ENCODE data around the gene RSPH6A. TPM values are rescaled to one million over a fixed set of nuclear protein-coding genes. Genes with fewer than 3 reads are reported as not detected.

RSPH6A gene
- polyA plus RNA-seq, 1 donor from 2014 or later: not detected

DNA sequence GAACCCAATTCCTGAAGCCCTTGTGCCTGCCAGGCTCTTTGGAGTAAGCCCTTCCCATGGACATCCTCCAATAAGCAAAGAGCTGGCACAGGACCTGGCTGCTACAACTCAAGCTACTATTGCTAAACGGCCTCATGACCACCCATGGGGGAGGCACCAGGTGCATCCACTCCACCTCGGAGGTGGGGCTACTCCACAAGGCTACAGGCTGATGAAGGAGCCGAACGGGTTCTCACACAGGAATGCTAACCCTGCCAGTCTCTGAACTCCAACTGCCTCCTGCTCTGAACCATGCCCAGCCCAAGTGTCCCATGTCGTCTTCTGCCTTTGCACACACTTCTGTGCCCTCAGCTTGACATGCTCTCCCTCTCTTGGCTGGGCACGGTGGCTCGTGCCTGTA is 37.9 kb upstream of the RSPH6A start:
- H3K27me3 ChIP-seq (ENCODE audit: insufficient read depth, low read depth, low read length): no peaks in the 10 kb centered on the region
- H3F3A ChIP-seq (ENCODE audit: insufficient read depth, low read length, poor library complexity, severe bottlenecking): no peaks in the 10 kb centered on the region
- no peaks in the 10 kb centered on the region for H3K9me3 ChIP-seq (ENCODE audit: low read length)
- H4K20me1 ChIP-seq (ENCODE audit: insufficient read depth): no peaks in the 10 kb centered on the region
- H3K36me3 ChIP-seq (ENCODE audit: insufficient read depth, low read length): peaks cover 6% of the 10 kb centered on the region
- H3K27ac ChIP-seq (ENCODE audit: low read length): no peak overlapping the region
- H3K79me2 ChIP-seq (replicated peaks; ENCODE audit: insufficient read depth, low read length): no peaks in the 10 kb centered on the region
- no peak overlapping the region for H3K4me2 ChIP-seq (ENCODE audit: low read length)
- H3K4me3 ChIP-seq (ENCODE audit: low read length): no peak overlapping the region
- no peaks in the 10 kb centered on the region for H3K9me2 ChIP-seq (ENCODE audit: insufficient read depth, low read length)
- TF ChIP-seq POLR2AphosphoS5 (IDR thresholded peaks at IDR 0.05): no peak
- TF ChIP-seq, protein P1, sequence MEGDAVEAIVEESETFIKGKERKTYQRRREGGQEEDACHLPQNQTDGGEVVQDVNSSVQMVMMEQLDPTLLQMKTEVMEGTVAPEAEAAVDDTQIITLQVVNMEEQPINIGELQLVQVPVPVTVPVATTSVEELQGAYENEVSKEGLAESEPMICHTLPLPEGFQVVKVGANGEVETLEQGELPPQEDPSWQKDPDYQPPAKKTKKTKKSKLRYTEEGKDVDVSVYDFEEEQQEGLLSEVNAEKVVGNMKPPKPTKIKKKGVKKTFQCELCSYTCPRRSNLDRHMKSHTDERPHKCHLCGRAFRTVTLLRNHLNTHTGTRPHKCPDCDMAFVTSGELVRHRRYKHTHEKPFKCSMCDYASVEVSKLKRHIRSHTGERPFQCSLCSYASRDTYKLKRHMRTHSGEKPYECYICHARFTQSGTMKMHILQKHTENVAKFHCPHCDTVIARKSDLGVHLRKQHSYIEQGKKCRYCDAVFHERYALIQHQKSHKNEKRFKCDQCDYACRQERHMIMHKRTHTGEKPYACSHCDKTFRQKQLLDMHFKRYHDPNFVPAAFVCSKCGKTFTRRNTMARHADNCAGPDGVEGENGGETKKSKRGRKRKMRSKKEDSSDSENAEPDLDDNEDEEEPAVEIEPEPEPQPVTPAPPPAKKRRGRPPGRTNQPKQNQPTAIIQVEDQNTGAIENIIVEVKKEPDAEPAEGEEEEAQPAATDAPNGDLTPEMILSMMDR (IDR thresholded peaks at IDR 0.05; ENCODE audit: poor library complexity, severe bottlenecking): no peak
- no peak overlapping the region for H2AFZ ChIP-seq (ENCODE audit: low read depth, low read length)
- H3K9ac ChIP-seq (ENCODE audit: low read length): no peak overlapping the region

DNA sequence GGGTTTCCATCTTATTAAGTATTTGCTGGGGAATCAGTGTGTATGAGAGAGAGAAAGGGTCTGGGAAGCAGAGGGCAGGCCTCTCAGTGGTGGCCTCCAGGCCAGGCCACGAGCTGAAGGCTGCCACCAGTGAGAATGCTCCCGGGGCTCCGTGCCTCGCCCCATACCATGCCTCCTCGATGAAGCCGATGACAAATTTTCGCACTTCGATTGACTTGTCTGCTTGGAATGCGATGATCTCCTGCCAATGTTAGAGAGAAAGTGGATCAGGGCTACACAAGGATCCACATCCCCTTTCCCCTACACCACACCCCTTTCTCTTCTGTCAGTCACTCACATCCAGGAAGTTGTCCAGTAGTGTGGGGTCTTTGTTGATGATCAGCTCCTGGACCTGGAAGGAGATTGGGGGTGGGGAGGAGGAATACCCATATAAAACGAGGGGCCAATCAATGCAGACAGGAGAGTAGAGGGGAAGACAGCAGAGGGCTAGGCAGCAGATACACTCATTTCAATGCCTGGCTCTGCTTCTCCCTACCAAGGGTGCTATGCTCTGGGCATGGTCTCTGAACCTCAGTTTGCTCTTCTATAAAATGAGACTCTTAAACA is 37.1 kb upstream of the RSPH6A start:
- no peak overlapping the region for H2AFZ ChIP-seq (ENCODE audit: low read depth, low read length)
- no peak overlapping the region for H3K4me3 ChIP-seq (ENCODE audit: low read length)
- no peak for TF ChIP-seq EZH2 (IDR thresholded peaks at IDR 0.05; ENCODE audit: borderline replicate concordance, insufficient read depth, low read length, poor library complexity, severe bottlenecking)
- TF ChIP-seq EP300 (conservative IDR thresholded peaks at IDR 0.05; ENCODE audit: poor library complexity, severe bottlenecking): no peak
- no peak for TF ChIP-seq POLR2AphosphoS5 (IDR thresholded peaks at IDR 0.05)
- TF ChIP-seq TAF1 (IDR thresholded peaks at IDR 0.05; ENCODE audit: low read depth): no peak
- TF ChIP-seq, protein P2, sequence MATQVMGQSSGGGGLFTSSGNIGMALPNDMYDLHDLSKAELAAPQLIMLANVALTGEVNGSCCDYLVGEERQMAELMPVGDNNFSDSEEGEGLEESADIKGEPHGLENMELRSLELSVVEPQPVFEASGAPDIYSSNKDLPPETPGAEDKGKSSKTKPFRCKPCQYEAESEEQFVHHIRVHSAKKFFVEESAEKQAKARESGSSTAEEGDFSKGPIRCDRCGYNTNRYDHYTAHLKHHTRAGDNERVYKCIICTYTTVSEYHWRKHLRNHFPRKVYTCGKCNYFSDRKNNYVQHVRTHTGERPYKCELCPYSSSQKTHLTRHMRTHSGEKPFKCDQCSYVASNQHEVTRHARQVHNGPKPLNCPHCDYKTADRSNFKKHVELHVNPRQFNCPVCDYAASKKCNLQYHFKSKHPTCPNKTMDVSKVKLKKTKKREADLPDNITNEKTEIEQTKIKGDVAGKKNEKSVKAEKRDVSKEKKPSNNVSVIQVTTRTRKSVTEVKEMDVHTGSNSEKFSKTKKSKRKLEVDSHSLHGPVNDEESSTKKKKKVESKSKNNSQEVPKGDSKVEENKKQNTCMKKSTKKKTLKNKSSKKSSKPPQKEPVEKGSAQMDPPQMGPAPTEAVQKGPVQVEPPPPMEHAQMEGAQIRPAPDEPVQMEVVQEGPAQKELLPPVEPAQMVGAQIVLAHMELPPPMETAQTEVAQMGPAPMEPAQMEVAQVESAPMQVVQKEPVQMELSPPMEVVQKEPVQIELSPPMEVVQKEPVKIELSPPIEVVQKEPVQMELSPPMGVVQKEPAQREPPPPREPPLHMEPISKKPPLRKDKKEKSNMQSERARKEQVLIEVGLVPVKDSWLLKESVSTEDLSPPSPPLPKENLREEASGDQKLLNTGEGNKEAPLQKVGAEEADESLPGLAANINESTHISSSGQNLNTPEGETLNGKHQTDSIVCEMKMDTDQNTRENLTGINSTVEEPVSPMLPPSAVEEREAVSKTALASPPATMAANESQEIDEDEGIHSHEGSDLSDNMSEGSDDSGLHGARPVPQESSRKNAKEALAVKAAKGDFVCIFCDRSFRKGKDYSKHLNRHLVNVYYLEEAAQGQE (IDR thresholded peaks at IDR 0.05; ENCODE audit: borderline replicate concordance): no peak
- TF ChIP-seq, protein P1 (IDR thresholded peaks at IDR 0.05; ENCODE audit: poor library complexity, severe bottlenecking): no peak
- no peak for TF ChIP-seq SMC3 (conservative IDR thresholded peaks at IDR 0.05; ENCODE audit: poor library complexity)
- no peak for TF ChIP-seq MXI1 (conservative IDR thresholded peaks at IDR 0.05; ENCODE audit: poor library complexity, severe bottlenecking)
- TF ChIP-seq RAD21 (conservative IDR thresholded peaks at IDR 0.05): no peak
- no peaks in the 10 kb centered on the region for H3K27me3 ChIP-seq (ENCODE audit: insufficient read depth, low read depth, low read length)
- no peaks in the 10 kb centered on the region for H3K79me2 ChIP-seq (replicated peaks; ENCODE audit: insufficient read depth, low read length)
- no peaks in the 10 kb centered on the region for H4K20me1 ChIP-seq (ENCODE audit: insufficient read depth)
- no peak overlapping the region for H3K9ac ChIP-seq (ENCODE audit: low read length)
- H3K9me3 ChIP-seq (ENCODE audit: low read length): no peaks in the 10 kb centered on the region
- no peak overlapping the region for H3K27ac ChIP-seq (ENCODE audit: low read length)
- H3F3A ChIP-seq (ENCODE audit: insufficient read depth, low read length, poor library complexity, severe bottlenecking): no peaks in the 10 kb centered on the region
- peaks cover 6% of the 10 kb centered on the region for H3K36me3 ChIP-seq (ENCODE audit: insufficient read depth, low read length)
- no peak overlapping the region for H3K4me2 ChIP-seq (ENCODE audit: low read length)
- H3K9me2 ChIP-seq (ENCODE audit: insufficient read depth, low read length): no peaks in the 10 kb centered on the region
